GM18858 (cell line): ENCODE measurements around the gene DPCD.

Source experiments
- ATAC-seq: cut with Tn5 transposase; IDR thresholded peaks from one replicate; pipeline ENCODE4 v1.9.1; 2021; ENCODE audit not compliant: unreplicated experiment

Gene DPCD

GRCh38 chr10:101587725-101588653 is at the start of gene DPCD, which contains the start of gene POLL:
DPCD (plus strand) TSS chr10:101588321; CDS start chr10:101588337, 16 bp downstream.
POLL (minus strand) TSS chr10:101588257; CDS start chr10:101587360, 897 bp downstream.
- ATAC-seq: peak; percentile 83

GRCh38 chr10:101538446-101538845 is 49.7 kb upstream of the DPCD start:
- no peak for ATAC-seq

GRCh38 chr10:101545898-101546297 is 42.2 kb upstream of the DPCD start:
- no peak for ATAC-seq

GRCh38 chr10:101550965-101551364 is 37.2 kb upstream of the DPCD start:
- no peak for ATAC-seq

- ATAC-seq: no peak
Observed at GRCh38 chr10:101552442-101552841, 35.7 kb upstream of the DPCD start.

- no peak for ATAC-seq
Observed at GRCh38 chr10:101557541-101557940, 30.6 kb upstream of the DPCD start.

GRCh38 chr10:101558204-101558603 is 29.9 kb upstream of the DPCD start:
- no peak for ATAC-seq

- ATAC-seq: no peak
Observed at GRCh38 chr10:101558671-101559595, 29.2 kb upstream of the DPCD start.

- ATAC-seq: no peak
Observed at GRCh38 chr10:101559596-101560297, 28.4 kb upstream of the DPCD start.

GRCh38 chr10:101560298-101561067 is 27.6 kb upstream of the DPCD start:
- no peak for ATAC-seq

- ATAC-seq: no peak
Observed at GRCh38 chr10:101561068-101561915, 26.8 kb upstream of the DPCD start.

- no peak for ATAC-seq
Observed at GRCh38 chr10:101562231-101562630, 25.9 kb upstream of the DPCD start.

GRCh38 chr10:101563007-101563406 is 25.1 kb upstream of the DPCD start:
- no peak for ATAC-seq

GRCh38 chr10:101563497-101564040 is 24.6 kb upstream of the DPCD start:
- no peak for ATAC-seq

GRCh38 chr10:101564490-101564991 is 23.6 kb upstream of the DPCD start:
- no peak for ATAC-seq

GRCh38 chr10:101565370-101565900 is 22.7 kb upstream of the DPCD start:
- ATAC-seq: no peak

- no peak for ATAC-seq
Observed at GRCh38 chr10:101565936-101566332, 22.2 kb upstream of the DPCD start.

GRCh38 chr10:101566333-101567164 is 21.6 kb upstream of the DPCD start:
- ATAC-seq: no peak
